CD4-positive, alpha-beta memory T cell (primary cell): Measurements from ENCODE around the gene C6orf132. TPM values are rescaled to one million over a fixed set of nuclear protein-coding genes. Genes with fewer than 3 reads are reported as not detected.

Source experiments
- CTCF ChIA-PET: fragments of 350-600 bp; sonication (Branson Sonifier 250); formaldehyde crosslinking; loops from one replicate; lab custom pipeline; 2021; ENCODE audit warnings: inconsistent platforms; ENCODE audit not compliant: partially characterized antibody; lab: Charles Lee
- POLR2A ChIA-PET: fragments of 350-600 bp; sonication (Branson Sonifier 250); formaldehyde crosslinking; loops from one replicate; lab custom pipeline; 2021; ENCODE audit not compliant: partially characterized antibody; lab: Charles Lee
- DNase-seq, 5 donors: peaks; one replicate each; pipeline versions ENCODE4 v3.0.0 to v3.0.0-alpha.2; 2020 to 2022; ENCODE audit warnings: mixed read lengths in 1 of 5
- H3K27ac ChIP-seq: one replicate; pipeline ENCODE4 v1.7.0; 2013; ENCODE audit warnings: low read depth, low read length
- H3K27me3 ChIP-seq: 2 replicates; pipeline ENCODE4 v1.7.0; 2013; ENCODE audit warnings: mild to moderate bottlenecking, low read length, moderate library complexity; ENCODE audit not compliant: insufficient read depth
- H3K36me3 ChIP-seq: 2 replicates; pipeline ENCODE4 v1.7.0; 2013; ENCODE audit warnings: mild to moderate bottlenecking, low read length, moderate library complexity; ENCODE audit not compliant: insufficient read depth
- H3K4me1 ChIP-seq: 2 replicates; pipeline ENCODE4 v1.7.0; 2013; ENCODE audit warnings: mild to moderate bottlenecking, low read length, moderate library complexity; ENCODE audit not compliant: insufficient read depth
- H3K4me3 ChIP-seq, 2 donors: one replicate each; pipeline ENCODE4 v1.7.0; 2013; ENCODE audit warnings: low read length in 2 of 2, mild to moderate bottlenecking in 1 of 2
- H3K9me3 ChIP-seq, 2 donors: one replicate each; pipeline ENCODE4 v1.7.0; 2013; ENCODE audit warnings: low read length in 2 of 2, control low read depth in 1 of 2; ENCODE audit not compliant: control insufficient read depth in 1 of 2
- H3K27ac Mint-ChIP-seq, 7 donors: one replicate each; pipeline ENCODE4 v1.8.0; 2020 to 2021; ENCODE audit warnings: mixed read lengths in 7 of 7, mild to moderate bottlenecking in 6 of 7, inconsistent platforms in 3 of 7, moderate library complexity in 3 of 7
- H3K27me3 Mint-ChIP-seq, 2 donors: one replicate each; pipeline ENCODE4 v1.8.0; 2020 to 2021; ENCODE audit warnings: mixed read lengths in 2 of 2
- H3K36me3 Mint-ChIP-seq, 2 donors: one replicate each; pipeline ENCODE4 v1.8.0; 2020 to 2021; ENCODE audit warnings: mixed read lengths in 2 of 2, inconsistent platforms in 1 of 2, mild to moderate bottlenecking in 1 of 2
- H3K4me1 Mint-ChIP-seq, 4 donors: one replicate each; pipeline ENCODE4 v1.8.0; 2020 to 2021; ENCODE audit warnings: mixed read lengths in 4 of 4, mild to moderate bottlenecking in 1 of 4
- H3K4me3 Mint-ChIP-seq, 8 donors: one replicate each; pipeline ENCODE4 v1.8.0; 2020 to 2021; ENCODE audit warnings: mixed read lengths in 8 of 8, mild to moderate bottlenecking in 7 of 8, moderate library complexity in 6 of 8, inconsistent platforms in 3 of 8
- H3K9me3 Mint-ChIP-seq, 8 donors: one replicate each; pipeline ENCODE4 v1.8.0; 2020 to 2021; ENCODE audit warnings: mixed read lengths in 8 of 8, mild to moderate bottlenecking in 5 of 8, inconsistent platforms in 3 of 8, moderate library complexity in 1 of 8
- intact Hi-C: fragments of 100-400 bp; cut with micrococcal nuclease; formaldehyde crosslinking; loops from one replicate; pipeline ENCODE4 v1.15.1; 2023
- polyA plus RNA-seq, 2 donors: library from polyadenylated mRNA; unstranded; fragments of 300-500 nt; fragmentation: Illumina TruSeq; gene quantifications; one replicate each; pipeline ENCODE4 v1.2.3, GENCODE V29; 2021
- total RNA-seq, 2 experiments: library from RNA; stranded (reverse); gene quantifications; one replicate each; pipeline ENCODE4 v1.2.3, GENCODE V29; 2021

The C6orf132 gene
- total and polyA plus RNA-seq, 4 experiments from 2014 or later, result not detected

DNA sequence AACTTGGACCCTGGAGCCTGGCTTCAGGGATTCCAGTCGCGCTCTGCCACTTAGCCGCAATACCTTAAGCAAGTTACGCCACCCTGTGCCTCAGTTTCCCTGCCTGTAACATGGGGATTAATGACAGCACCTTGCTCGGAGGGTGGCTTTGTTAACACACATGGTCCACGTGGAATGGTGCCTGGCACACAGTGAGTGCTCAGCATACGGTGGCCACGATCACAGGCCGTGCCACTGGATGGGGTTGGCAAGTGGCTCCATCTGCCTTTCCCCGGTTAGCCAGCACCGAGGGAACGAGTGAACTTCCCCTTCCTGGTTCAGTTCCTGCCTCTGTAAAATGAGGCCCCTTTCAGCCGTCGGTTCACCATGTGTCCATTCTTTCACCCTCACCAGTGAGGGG is 17.2 kb downstream of the C6orf132 start:
- CTCF ChIA-PET, result no interaction called here
- no peaks in the 10 kb centered on the region for H3K36me3 Mint-ChIP-seq

DNA sequence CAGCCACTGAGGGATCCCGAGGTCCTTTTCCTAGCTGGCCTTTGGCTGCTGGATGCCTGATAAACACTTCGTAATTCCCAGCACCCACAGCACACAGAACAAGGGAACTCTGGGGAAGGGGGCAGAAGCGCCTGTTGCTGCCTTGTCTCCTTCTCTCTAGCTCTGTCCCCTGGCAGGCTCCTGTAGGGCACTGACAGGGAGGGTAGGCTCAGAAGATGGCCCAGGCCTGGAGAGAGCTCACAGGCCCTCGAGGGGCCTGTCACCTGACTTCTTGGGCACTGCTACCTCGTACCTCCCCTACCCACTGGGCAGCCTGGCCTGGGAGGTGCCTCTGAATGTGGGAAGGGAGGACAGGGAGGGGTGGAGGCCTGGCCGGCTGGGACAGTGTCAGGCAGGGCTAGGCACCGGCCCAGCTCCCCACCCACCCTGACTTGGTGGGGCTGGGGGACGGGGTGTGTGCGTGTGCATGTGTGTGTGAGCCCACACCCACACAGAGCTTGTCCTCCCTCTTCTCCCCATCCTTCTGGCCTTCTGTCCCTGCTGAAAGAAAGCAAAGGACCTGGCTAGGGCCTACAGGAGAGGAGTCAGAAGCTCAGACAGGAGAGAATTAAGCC is 18.1 kb downstream of the C6orf132 start:
- POLR2A ChIA-PET, result no interaction called here
- Histone ChIP-seq H3K27me3 (no peaks in the 10 kb centered on the region), H3K27ac (no peak overlapping the region), H3K9me3 (no peaks in the 10 kb centered on the region), H3K4me3 (no peak overlapping the region), H3K36me3 (no peaks in the 10 kb centered on the region), H3K4me1 (no peaks in the 10 kb centered on the region)
- H3K4me3 Mint-ChIP-seq, result no peak overlapping the region
- no peaks in the 10 kb centered on the region for H3K9me3 Mint-ChIP-seq
- no peak for DNase-seq
- no peaks in the 10 kb centered on the region for H3K36me3 Mint-ChIP-seq
- no peak overlapping the region for H3K27ac Mint-ChIP-seq
- no peaks in the 10 kb centered on the region for H3K4me1 Mint-ChIP-seq
- CTCF ChIA-PET, result interaction anchor here (4.0 kb wide), 1 partner anchor 21 kb away, joined by 19 read pairs; no protein-coding TSS in a partner anchor
- H3K27me3 Mint-ChIP-seq, result no peaks in the 10 kb centered on the region
- intact Hi-C loops, result no loop called here

More for the DNA sequence above, 17.2 kb downstream of the C6orf132 start:
- no peaks in the 10 kb centered on the region for H3K4me1 Mint-ChIP-seq
- no peaks in the 10 kb centered on the region for H3K9me3 ChIP-seq
- POLR2A ChIA-PET, result no interaction called here
- H3K4me3 Mint-ChIP-seq, result no peak overlapping the region
- H3K4me3 ChIP-seq, result no peak overlapping the region
- intact Hi-C loops, result no loop called here
- no peaks in the 10 kb centered on the region for H3K4me1 ChIP-seq
- no peaks in the 10 kb centered on the region for H3K9me3 Mint-ChIP-seq
- no peaks in the 10 kb centered on the region for H3K36me3 ChIP-seq
- H3K27ac ChIP-seq, result no peak overlapping the region
- no peaks in the 10 kb centered on the region for H3K27me3 Mint-ChIP-seq
- no peak for DNase-seq
- no peaks in the 10 kb centered on the region for H3K27me3 ChIP-seq
- H3K27ac Mint-ChIP-seq, result no peak overlapping the region

DNA sequence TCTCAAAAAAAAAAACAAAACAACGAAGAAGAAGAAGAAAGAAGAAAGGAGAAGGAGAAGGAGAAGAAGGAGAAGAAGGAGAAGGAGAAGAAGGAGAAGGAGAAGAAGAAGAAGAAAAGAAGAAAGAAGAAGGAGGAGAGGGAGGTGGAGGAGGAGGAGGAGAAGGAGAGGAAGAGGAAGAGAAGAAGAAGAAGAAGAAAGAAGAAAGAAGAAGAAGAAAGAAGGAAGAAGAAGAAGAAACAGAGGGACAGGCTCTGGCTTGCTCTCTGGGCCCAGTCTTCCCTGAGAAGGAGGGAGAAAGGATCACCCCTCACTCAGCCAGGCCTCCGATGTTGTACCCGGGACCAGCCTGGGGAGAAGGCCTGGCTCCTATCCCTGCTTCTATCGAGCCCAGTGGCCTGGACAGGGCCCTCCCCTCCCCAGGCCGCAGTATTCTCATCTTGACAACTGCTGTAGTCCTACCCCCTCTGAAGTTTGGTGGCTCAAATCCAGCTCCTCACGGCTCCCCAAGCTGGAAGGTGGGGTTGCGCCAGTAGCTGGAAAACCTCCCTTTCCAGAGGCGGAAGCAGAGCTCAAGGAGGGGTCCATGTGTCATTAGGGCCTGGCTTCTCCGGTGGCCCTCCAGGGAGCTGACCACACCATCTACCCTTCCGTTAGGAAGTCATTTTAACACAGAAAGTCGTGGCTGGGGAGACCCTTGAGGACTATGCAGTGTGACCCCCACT is 18.9 kb downstream of the C6orf132 start:
- Histone ChIP-seq H3K36me3 (no peaks in the 10 kb centered on the region), H3K9me3 (no peaks in the 10 kb centered on the region), H3K27ac (no peak overlapping the region), H3K4me3 (no peak overlapping the region), H3K4me1 (no peaks in the 10 kb centered on the region), H3K27me3 (no peaks in the 10 kb centered on the region)
- DNase-seq, result no peak
- ChIA-PET POLR2A (no interaction called here), CTCF (interaction anchor here (4.0 kb wide), 1 partner anchor 20 kb away, joined by 19 read pairs; no protein-coding TSS in a partner anchor)
- H3K9me3 Mint-ChIP-seq, result no peaks in the 10 kb centered on the region
- H3K27ac Mint-ChIP-seq, result no peak overlapping the region
- no peaks in the 10 kb centered on the region for H3K4me1 Mint-ChIP-seq
- H3K4me3 Mint-ChIP-seq, result no peak overlapping the region
- no peaks in the 10 kb centered on the region for H3K36me3 Mint-ChIP-seq
- no peaks in the 10 kb centered on the region for H3K27me3 Mint-ChIP-seq
- intact Hi-C loops, result no loop called here

DNA sequence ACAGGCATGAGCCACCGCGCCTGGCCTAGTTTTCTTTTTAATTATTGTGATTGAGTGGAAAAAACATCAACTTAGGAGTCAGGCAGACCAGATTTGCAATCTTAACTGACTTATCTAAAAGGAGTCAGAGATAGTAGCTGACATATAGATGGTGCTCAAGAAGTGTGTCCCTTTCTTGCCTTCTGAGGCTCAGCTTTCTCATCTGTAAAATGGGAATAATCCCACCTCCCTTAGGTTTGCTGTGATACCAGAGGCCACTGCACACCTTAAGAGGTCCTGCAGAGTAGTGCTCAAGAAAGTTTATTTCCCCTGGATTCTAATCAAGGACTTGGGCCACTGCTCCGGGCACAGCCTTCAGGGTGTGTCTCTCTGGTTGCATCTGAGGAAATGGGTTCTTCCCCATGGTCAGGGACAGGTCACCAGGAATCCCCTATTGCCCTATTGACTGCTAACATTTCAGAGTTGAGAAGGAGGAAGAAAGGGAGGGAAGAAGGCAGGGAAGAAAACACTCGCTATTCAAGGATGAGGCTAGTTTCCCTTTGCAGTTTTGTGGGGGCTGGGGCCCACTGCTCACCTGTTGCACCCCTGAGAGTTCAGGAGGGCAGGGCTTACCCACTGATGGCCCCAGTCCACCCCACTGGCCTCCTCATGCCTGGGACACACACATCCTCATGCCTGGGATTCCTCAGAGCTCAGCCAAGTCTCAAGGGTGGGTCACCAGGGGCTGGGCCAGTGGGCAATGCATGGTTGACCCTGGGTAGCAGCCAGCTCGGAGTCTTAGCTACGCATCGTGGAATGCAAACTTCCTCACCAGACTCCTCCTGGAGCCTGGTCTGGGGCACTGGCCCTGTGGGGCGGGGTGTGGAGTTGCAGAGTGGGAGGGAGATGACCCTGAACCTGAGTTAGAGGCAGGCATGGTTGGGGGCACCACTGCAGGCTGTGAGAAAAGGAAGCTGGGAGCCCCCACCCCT is 21.2 kb downstream of the C6orf132 start:
- Histone ChIP-seq H3K9me3 (no peaks in the 10 kb centered on the region), H3K36me3 (no peaks in the 10 kb centered on the region), H3K27me3 (no peaks in the 10 kb centered on the region), H3K4me1 (no peaks in the 10 kb centered on the region), H3K27ac (no peak overlapping the region), H3K4me3 (no peak overlapping the region)
- CTCF ChIA-PET, result interaction anchor here (1.1 to 4.0 kb wide), 2 partner anchors 17 to 426 kb away, joined by 3 to 19 read pairs; no protein-coding TSS in a partner anchor
- Mint-ChIP-seq H3K9me3 (no peaks in the 10 kb centered on the region), H3K27me3 (peaks cover 1 to 8% of the 10 kb centered on the region in 2 donors), H3K4me1 (no peaks in the 10 kb centered on the region), H3K4me3 (no peak overlapping the region), H3K36me3 (no peaks in the 10 kb centered on the region), H3K27ac (no peak overlapping the region)
- POLR2A ChIA-PET, result no interaction called here
- intact Hi-C loops, result no loop called here
- no peak for DNase-seq

DNA sequence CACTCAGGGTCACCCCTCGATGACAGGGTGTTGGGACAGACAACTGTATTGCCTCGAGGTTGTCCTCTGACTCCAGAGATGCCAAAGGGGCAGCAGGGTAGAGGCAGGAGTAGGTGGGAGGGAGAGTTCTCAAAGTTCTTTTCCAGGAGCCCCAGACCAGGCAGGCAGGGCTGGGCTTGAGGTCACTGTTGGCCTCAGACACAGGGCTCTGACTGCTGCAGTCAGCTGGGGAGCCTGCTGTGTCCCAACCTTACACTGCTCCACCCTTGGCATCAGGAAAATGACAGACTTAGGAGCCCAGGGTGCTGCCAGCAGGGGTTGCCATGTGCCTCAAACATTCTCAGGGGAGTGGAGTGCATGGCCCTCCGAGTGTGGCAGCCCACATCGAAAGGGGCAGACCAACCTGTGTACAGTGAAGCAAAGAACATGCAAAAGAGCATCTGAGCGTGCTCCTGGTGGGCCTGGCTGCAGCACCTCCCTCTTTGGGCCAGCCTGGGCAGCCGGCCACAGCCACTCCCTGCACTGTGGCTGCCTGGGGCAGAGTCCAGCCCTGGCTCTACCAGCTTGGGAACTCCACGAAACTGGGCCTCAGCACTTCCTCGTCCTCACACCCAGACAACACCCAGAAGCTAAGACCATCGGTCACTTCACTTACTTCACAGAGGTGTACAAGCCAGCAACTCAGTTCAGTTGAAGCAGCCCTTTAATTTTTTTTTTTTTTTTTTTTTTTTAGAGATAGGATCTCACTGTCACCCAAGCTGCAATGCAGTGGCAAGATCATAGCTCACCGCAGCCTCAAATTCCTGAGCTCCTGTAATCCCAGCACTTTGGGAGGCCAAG is 24.0 kb downstream of the C6orf132 start:
- Histone ChIP-seq H3K27ac (no peak overlapping the region), H3K36me3 (no peaks in the 10 kb centered on the region), H3K9me3 (no peaks in the 10 kb centered on the region), H3K27me3 (no peaks in the 10 kb centered on the region), H3K4me3 (no peak overlapping the region), H3K4me1 (no peaks in the 10 kb centered on the region)
- H3K4me3 Mint-ChIP-seq, result no peak overlapping the region
- H3K4me1 Mint-ChIP-seq, result no peaks in the 10 kb centered on the region
- no peaks in the 10 kb centered on the region for H3K36me3 Mint-ChIP-seq
- no peaks in the 10 kb centered on the region for H3K9me3 Mint-ChIP-seq
- no peak overlapping the region for H3K27ac Mint-ChIP-seq
- H3K27me3 Mint-ChIP-seq, result peaks cover 5 to 8% of the 10 kb centered on the region in 2 donors
- intact Hi-C loops, result no loop called here
- ChIA-PET CTCF (interaction anchor here (0.7 to 1.3 kb wide), 3 partner anchors 14 to 429 kb away, joined by 3 to 4 read pairs (median 4); no protein-coding TSS in a partner anchor), POLR2A (no interaction called here)
- no peak for DNase-seq

DNA sequence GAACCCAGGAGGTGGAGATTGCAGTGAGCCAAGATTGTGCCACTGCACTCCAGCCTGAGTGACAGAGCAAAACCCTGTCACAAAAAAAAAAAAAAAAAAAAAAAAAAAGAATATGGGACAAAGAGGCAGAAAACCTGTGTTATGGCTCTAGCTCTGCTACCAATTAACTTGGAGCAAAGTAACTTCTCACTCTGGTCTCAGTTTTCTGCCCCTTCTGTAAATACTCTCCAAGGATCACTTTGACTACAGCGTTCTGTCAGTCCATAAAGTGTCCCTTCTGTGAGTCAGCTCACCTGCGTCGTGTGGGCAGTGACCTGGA is 24.6 kb downstream of the C6orf132 start:
- Mint-ChIP-seq H3K27ac (no peak overlapping the region), H3K9me3 (no peaks in the 10 kb centered on the region), H3K27me3 (peaks cover 5 to 8% of the 10 kb centered on the region in 2 donors), H3K36me3 (no peaks in the 10 kb centered on the region), H3K4me1 (no peaks in the 10 kb centered on the region), H3K4me3 (no peak overlapping the region)
- intact Hi-C loops, result no loop called here
- ChIA-PET CTCF (interaction anchor here (1.2 kb wide), 1 partner anchor 14 kb away, joined by 3 read pairs; no protein-coding TSS in a partner anchor), POLR2A (no interaction called here)
- no peaks in the 10 kb centered on the region for H3K9me3 ChIP-seq
- H3K4me1 ChIP-seq, result no peaks in the 10 kb centered on the region
- H3K27ac ChIP-seq, result no peak overlapping the region
- no peaks in the 10 kb centered on the region for H3K27me3 ChIP-seq
- no peaks in the 10 kb centered on the region for H3K36me3 ChIP-seq
- H3K4me3 ChIP-seq, result no peak overlapping the region
- no peak for DNase-seq
